Activated CD4-positive, alpha-beta T cell treated with anti-CD3 and anti-CD28 coated beads, Interleukin-2, amount 10 ng/mL, durations not matched to agents 24 days and 14 days (primary cell): ENCODE measurements around the gene COL4A2. TPM values are rescaled to one million over a fixed set of nuclear protein-coding genes. Genes with fewer than 3 reads are reported as not detected.

Experiments
- DNase-seq: peaks from one replicate; pipeline ENCODE4 v3.0.0; 2022
- H3K27ac Mint-ChIP-seq: one replicate; pipeline ENCODE4 v1.8.0; 2022; ENCODE audit warnings: mild to moderate bottlenecking, mixed read lengths
- H3K27me3 Mint-ChIP-seq: one replicate; pipeline ENCODE4 v1.8.0; 2022; ENCODE audit warnings: mixed read lengths
- H3K36me3 Mint-ChIP-seq: one replicate; pipeline ENCODE4 v1.8.0; 2022; ENCODE audit warnings: low read depth, mild to moderate bottlenecking, mixed read lengths
- H3K4me1 Mint-ChIP-seq: one replicate; pipeline ENCODE4 v1.8.0; 2021; ENCODE audit warnings: mixed read lengths
- H3K4me3 Mint-ChIP-seq: one replicate; pipeline ENCODE4 v1.8.0; 2022; ENCODE audit warnings: mild to moderate bottlenecking, moderate library complexity, mixed read lengths
- H3K9me3 Mint-ChIP-seq: one replicate; pipeline ENCODE4 v1.8.0; 2021; ENCODE audit warnings: mixed read lengths
- intact Hi-C: fragments of 100-400 bp; cut with micrococcal nuclease; formaldehyde crosslinking; loops from one replicate; pipeline ENCODE4 v1.15.1; 2023
- total RNA-seq: library from RNA; stranded (reverse); gene quantifications from 2 replicates; pipeline ENCODE4 v1.2.3, GENCODE V29; 2022

The COL4A2 gene
- total RNA-seq, 1 donor from 2014 or later = not detected

DNA sequence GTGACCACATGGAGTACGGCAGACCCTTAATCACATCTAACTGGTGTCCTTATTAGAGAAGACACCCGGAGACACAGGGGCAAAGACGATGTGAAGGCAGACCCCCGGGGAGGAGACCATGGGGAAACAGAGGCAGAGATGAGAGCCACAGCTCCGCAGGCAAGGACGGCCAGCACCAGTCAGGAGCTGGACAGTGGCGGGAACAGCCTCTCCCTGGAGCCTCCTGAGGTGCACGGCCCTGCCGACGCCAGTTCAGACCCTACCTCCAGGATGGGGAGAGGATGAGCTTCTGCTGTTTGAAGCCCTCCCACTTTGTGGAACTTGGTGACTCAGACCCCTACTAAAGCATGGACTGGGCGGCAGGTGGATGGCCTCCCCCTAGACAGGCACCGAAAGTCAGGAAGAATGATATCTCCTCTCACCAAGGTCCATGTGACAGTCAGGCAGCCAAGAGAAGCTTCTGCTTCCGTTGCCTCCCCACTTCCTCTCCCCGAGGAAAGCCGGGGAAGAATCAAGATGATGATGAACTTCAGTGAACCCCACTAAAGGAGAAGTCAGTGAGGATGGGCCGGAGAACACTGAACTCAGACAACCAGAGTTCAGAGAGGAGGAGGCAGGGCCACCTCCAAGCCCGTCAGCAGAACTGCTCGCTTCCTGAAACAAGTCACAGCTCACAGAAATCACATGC, 229.1 kb downstream of the COL4A2 start:
- H3K4me1 Mint-ChIP-seq = peaks cover 7% of the 10 kb centered on the region
- no peak for DNase-seq
- intact Hi-C loops = no loop called here
- H3K27me3 Mint-ChIP-seq = no peaks in the 10 kb centered on the region
- H3K9me3 Mint-ChIP-seq = no peaks in the 10 kb centered on the region
- peak overlapping the region; percentile 37 for H3K27ac Mint-ChIP-seq
- no peaks in the 10 kb centered on the region for H3K36me3 Mint-ChIP-seq
- no peak overlapping the region for H3K4me3 Mint-ChIP-seq

DNA sequence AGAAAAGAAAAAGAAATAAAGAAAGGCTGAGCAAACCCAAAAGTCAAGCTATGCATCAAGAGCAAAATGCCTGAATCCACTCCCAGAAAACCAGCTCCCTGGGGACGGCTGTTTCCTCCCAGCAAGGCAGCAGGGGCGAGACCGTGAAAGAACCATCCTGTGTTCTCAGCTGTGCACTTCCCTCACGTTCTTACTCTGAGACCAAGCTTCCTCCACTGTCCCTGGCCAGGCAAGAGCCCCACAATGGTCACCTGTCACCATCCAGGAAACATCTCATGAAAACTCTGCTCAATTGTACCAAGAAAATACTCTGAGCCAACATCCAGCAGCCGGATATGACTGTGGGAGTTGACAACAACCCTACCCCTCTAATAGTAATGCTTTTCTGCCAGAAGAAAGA, 231.5 kb downstream of the COL4A2 start:
- Mint-ChIP-seq H3K27me3 (no peaks in the 10 kb centered on the region), H3K9me3 (no peaks in the 10 kb centered on the region), H3K36me3 (no peaks in the 10 kb centered on the region), H3K27ac (no peak overlapping the region), H3K4me3 (no peak overlapping the region), H3K4me1 (peaks cover 7% of the 10 kb centered on the region)
- no peak for DNase-seq
- intact Hi-C loops = no loop called here

DNA sequence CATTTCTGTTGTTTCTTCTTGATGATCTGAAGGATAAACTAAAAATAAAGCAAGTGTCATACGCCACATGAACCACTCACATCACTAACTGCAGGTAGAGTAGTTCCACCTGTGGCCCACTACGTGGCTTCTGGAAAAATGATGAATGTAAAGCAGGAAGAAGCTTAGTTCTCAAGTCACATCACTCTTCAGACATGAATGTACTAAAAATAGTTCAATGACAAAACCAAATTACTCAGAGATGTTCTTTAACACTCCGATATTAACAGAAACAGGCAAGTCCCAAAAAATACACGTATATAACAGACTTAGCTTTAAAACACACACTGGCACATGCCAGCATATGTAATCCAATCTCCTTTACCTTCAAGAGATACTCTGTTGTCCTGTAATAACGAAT, 232.8 kb downstream of the COL4A2 start:
- no peaks in the 10 kb centered on the region for H3K27me3 Mint-ChIP-seq
- DNase-seq = no peak
- H3K36me3 Mint-ChIP-seq = no peaks in the 10 kb centered on the region
- intact Hi-C loops = no loop called here
- peaks cover 7% of the 10 kb centered on the region for H3K4me1 Mint-ChIP-seq
- H3K27ac Mint-ChIP-seq = no peak overlapping the region
- no peak overlapping the region for H3K4me3 Mint-ChIP-seq
- no peaks in the 10 kb centered on the region for H3K9me3 Mint-ChIP-seq

DNA sequence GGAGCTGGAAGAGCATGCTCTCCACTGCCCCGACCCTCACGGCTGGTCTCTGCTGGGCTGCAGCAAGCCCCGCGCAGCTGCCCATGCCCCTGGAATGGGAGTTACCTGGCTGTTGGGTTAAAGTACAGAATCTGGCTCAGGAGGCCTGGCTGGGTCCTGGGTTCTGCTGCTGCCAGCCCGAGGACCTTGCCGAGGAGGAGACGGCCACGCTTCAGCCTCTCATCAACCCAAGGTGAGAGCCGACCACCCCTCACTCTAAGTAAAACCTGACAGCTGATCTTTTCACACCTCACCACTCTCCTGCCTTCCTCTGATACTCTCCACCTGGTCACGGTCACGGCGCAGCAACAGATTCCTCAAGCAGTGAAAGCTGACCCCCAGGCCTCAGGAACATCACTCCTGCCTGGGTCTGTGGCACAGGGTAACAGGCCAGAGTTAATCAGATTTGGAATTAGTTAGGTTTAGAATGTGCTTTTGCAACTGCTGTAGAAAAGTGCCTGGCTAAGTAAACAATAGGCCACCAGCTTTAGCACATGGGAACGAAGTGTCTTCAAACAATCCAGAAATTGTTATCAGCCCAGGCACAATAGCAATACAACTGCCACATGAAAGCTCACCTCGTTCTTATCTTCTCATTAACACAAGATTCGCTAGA, 233.9 kb downstream of the COL4A2 start:
- no peaks in the 10 kb centered on the region for H3K36me3 Mint-ChIP-seq
- H3K4me3 Mint-ChIP-seq = no peak overlapping the region
- intact Hi-C loops = no loop called here
- DNase-seq = no peak
- H3K4me1 Mint-ChIP-seq = peaks cover 7% of the 10 kb centered on the region
- no peaks in the 10 kb centered on the region for H3K27me3 Mint-ChIP-seq
- no peak overlapping the region for H3K27ac Mint-ChIP-seq
- H3K9me3 Mint-ChIP-seq = no peaks in the 10 kb centered on the region

DNA sequence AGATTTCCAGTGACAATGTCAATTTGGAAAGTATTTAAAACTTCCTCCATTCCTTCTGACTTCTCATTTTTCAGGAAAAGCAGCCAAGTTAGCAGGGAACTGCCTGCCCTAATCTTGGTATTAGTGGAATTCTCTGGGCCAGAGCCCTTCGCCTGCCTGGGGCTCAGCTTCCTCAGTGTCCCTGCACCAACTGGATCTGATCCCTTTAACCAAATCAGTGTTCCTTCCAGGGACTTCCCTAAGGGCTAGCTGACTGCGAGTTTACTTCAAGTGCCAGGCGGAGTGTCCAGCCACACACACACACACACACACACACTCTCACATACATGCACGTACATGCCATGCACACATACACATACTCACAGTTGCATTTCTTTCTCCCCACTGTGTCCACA, 234.4 kb downstream of the COL4A2 start:
- no peak overlapping the region for H3K27ac Mint-ChIP-seq
- peaks cover 3% of the 10 kb centered on the region for H3K4me1 Mint-ChIP-seq
- DNase-seq = no peak
- H3K27me3 Mint-ChIP-seq = no peaks in the 10 kb centered on the region
- no peaks in the 10 kb centered on the region for H3K36me3 Mint-ChIP-seq
- no peaks in the 10 kb centered on the region for H3K9me3 Mint-ChIP-seq
- intact Hi-C loops = no loop called here
- no peak overlapping the region for H3K4me3 Mint-ChIP-seq

- no peak for DNase-seq
These were observed 235.2 kb downstream of the COL4A2 start for GRCh38 chr13:110542169-110542796.

GRCh38 chr13:110546378-110546777, 239.3 kb downstream of the COL4A2 start:
- Mint-ChIP-seq H3K27me3 (no peaks in the 10 kb centered on the region), H3K27ac (no peak overlapping the region), H3K36me3 (peaks cover 6% of the 10 kb centered on the region), H3K4me3 (no peak overlapping the region), H3K4me1 (no peaks in the 10 kb centered on the region), H3K9me3 (no peaks in the 10 kb centered on the region)
- intact Hi-C loops = no loop called here
- no peak for DNase-seq

More at GRCh38 chr13:110542169-110542796, 235.2 kb downstream of the COL4A2 start:
- Mint-ChIP-seq H3K36me3 (peaks cover 2% of the 10 kb centered on the region), H3K27ac (no peak overlapping the region), H3K27me3 (no peaks in the 10 kb centered on the region), H3K4me1 (peaks cover 3% of the 10 kb centered on the region), H3K9me3 (no peaks in the 10 kb centered on the region), H3K4me3 (no peak overlapping the region)
- intact Hi-C loops = no loop called here

DNA sequence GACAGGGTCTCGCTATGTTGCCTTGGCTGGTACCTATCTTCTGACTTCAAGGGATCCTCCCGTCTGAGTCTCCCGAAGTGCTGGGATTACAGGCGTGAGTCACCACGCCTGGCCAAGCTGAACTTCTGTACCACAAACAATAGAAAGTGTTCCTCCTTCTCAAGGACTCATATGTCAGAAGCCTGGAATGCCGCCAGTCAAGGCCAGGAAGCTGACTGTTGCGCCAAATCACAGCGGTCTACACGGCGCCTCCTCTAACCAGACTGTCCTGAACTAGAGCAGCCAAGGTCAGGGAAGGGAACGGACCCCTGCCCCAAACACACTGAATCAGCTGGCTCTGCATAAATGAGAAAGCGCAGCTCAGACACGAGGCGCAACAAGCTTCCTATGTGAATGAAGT, 239.8 kb downstream of the COL4A2 start:
- Mint-ChIP-seq H3K4me1 (no peaks in the 10 kb centered on the region), H3K4me3 (no peak overlapping the region), H3K36me3 (peaks cover 6% of the 10 kb centered on the region), H3K27me3 (no peaks in the 10 kb centered on the region), H3K9me3 (no peaks in the 10 kb centered on the region), H3K27ac (no peak overlapping the region)
- DNase-seq = no peak
- intact Hi-C loops = no loop called here

DNA sequence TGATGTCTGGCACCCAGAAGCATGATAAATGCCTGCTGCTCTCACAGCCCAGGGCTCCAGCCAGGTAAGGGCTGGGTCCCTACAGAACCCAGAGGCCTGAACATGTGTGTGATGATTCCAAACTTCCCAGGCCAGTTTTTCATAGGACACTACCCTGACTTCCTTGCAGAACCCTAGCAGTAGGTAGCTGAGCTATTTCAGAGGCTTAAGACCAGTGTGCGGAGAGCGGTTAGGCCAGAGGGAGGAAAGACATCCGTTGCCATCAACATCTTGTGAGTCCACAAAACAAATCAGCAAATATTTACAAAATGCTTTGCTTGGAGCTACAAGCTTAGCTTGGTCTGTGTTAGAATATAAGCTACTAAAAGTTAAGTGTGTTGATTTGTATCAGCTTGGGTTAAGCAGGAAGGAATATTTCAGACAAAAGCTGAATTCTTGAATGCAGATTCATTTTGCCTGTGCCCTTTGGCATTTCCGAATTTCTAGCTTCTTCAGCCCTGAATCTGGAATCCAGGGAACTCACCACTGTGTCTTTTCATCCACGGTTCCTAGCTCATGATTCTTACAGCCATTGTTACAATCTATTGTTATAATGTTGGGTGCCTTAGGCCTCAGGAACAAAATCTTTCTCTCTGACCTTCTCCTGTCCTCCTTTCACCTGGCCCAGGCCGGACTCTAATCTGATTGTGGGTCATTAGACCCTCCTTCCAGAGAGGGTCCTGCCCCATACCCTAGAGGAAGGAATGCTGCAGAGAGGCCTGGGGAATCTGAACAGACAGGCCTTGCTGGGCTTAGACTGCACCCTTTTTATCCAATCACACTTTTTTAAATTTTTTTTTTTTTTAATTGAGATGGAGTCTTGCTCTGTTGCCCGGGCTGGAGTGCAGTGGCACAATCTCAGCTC, 242.1 kb downstream of the COL4A2 start:
- Mint-ChIP-seq H3K4me1 (no peaks in the 10 kb centered on the region), H3K36me3 (peaks cover 6% of the 10 kb centered on the region), H3K27ac (no peak overlapping the region), H3K9me3 (no peaks in the 10 kb centered on the region), H3K4me3 (no peak overlapping the region), H3K27me3 (no peaks in the 10 kb centered on the region)
- intact Hi-C loops = no loop called here
- no peak for DNase-seq

DNA sequence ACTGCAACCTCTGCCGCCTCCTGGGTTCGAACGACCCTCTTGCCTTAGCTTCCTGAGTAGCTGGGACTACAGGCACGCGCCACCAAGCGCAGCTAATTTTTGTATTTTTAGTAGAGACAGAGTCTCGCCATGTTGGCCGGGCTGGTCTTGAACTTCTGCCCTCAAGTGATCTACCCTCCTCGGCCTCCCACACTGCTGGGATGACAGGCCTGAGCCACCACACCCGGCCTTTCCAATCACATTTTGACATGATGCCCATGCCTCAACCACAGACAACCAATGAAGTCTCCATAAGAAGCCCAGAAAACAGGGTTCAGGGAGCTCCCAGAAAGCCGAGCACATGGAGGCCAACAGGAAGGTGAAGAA, 242.7 kb downstream of the COL4A2 start:
- intact Hi-C loops = no loop called here
- H3K4me3 Mint-ChIP-seq = no peak overlapping the region
- H3K36me3 Mint-ChIP-seq = peaks cover 6% of the 10 kb centered on the region
- no peak for DNase-seq
- H3K4me1 Mint-ChIP-seq = no peaks in the 10 kb centered on the region
- H3K9me3 Mint-ChIP-seq = no peaks in the 10 kb centered on the region
- H3K27me3 Mint-ChIP-seq = no peaks in the 10 kb centered on the region
- no peak overlapping the region for H3K27ac Mint-ChIP-seq

DNA sequence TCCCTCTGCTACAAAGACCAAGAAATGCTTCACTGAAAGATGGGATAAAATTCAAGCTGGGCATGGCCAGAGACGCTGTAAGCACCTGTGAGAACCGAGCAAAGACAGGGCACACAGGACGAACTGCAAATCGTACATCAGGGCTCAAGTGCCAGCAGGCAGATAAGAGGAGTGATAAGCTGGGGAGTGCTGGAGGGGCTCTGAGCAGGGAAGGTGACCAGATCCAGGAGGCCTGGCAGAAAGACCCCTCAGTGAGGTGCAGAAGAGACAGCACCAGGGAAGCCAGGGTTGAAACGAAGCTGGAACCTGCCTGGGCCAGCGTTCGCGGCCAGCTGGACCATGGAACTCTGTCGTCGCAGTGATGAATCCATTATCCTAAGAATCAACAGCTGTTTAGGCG, 244.2 kb downstream of the COL4A2 start:
- no peak overlapping the region for H3K27ac Mint-ChIP-seq
- no peak for DNase-seq
- H3K4me3 Mint-ChIP-seq = no peak overlapping the region
- H3K36me3 Mint-ChIP-seq = peaks cover 7% of the 10 kb centered on the region
- no peaks in the 10 kb centered on the region for H3K27me3 Mint-ChIP-seq
- intact Hi-C loops = no loop called here
- peaks cover 6% of the 10 kb centered on the region for H3K4me1 Mint-ChIP-seq
- no peaks in the 10 kb centered on the region for H3K9me3 Mint-ChIP-seq

- no peaks in the 10 kb centered on the region for H3K27me3 Mint-ChIP-seq
- no peak overlapping the region for H3K27ac Mint-ChIP-seq
- DNase-seq = no peak
- intact Hi-C loops = no loop called here
- no peaks in the 10 kb centered on the region for H3K9me3 Mint-ChIP-seq
- H3K4me3 Mint-ChIP-seq = no peak overlapping the region
- H3K36me3 Mint-ChIP-seq = peaks cover 9% of the 10 kb centered on the region
- H3K4me1 Mint-ChIP-seq = peaks cover 8% of the 10 kb centered on the region
These were observed 245.7 kb downstream of the COL4A2 start for GRCh38 chr13:110552767-110553166.

- Mint-ChIP-seq H3K4me1 (peaks cover 8% of the 10 kb centered on the region), H3K27me3 (no peaks in the 10 kb centered on the region), H3K4me3 (no peak overlapping the region), H3K36me3 (peaks cover 9% of the 10 kb centered on the region), H3K27ac (no peak overlapping the region), H3K9me3 (no peaks in the 10 kb centered on the region)
- no peak for DNase-seq
- intact Hi-C loops = no loop called here
These were observed 246.3 kb downstream of the COL4A2 start for GRCh38 chr13:110553417-110553816.
